ENCODE data around the gene MYD88.

MYD88 gene

DNA sequence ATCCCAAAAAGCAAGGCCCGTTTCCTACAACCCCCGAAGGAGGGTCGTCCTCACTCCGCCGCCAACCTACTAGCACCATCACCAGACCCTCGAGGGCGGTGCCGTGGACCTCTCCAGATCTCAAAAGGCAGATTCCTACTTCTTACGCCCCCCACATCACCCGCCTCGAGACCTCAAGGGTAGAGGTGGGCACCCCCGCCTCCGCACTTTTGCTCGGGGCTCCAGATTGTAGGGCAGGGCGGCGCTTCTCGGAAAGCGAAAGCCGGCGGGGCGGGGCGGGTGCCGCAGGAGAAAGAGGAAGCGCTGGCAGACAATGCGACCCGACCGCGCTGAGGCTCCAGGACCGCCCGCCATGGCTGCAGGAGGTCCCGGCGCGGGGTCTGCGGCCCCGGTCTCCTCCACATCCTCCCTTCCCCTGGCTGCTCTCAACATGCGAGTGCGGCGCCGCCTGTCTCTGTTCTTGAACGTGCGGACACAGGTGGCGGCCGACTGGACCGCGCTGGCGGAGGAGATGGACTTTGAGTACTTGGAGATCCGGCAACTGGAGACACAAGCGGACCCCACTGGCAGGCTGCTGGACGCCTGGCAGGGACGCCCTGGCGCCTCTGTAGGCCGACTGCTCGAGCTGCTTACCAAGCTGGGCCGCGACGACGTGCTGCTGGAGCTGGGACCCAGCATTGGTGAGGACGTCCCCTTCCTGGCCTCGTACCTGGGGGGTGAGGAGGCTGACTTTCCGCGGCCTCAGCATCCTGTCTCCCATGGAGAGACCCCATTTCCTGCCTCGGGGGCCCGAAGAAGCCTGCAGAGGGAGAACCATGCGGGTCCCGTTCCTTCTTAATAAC lies at the start of gene MYD88:
MYD88 (plus strand) TSS at position 313 of the 842 bp plus-strand sequence; CDS start at position 353, 40 bp downstream.
- Histone ChIP-seq H3K27me3 (ENCODE audit: low read length) (no peaks in the 10 kb centered on the region), H3K9me3 (ENCODE audit: insufficient read depth, low read length) (no peaks in the 10 kb centered on the region), H3K4me3 (ENCODE audit: insufficient read depth, low read length, poor library complexity, severe bottlenecking) (peak within 1 kb of the TSS; percentile 78), H2AFZ (ENCODE audit: low read depth, low read length, severe bottlenecking) (peak within 1 kb of the TSS; percentile 38), H3K4me2 (ENCODE audit: low read depth, low read length, poor library complexity, severe bottlenecking) (peak within 1 kb of the TSS; percentile 68), H3K9ac (ENCODE audit: low read length) (peak within 1 kb of the TSS; percentile 86), H3F3A (ENCODE audit: insufficient read depth) (no peaks in the 10 kb centered on the region), H3K36me3 (ENCODE audit: low read length) (no peaks in the 10 kb centered on the region), H3K27ac (ENCODE audit: low read depth, low read length) (peak within 1 kb of the TSS; percentile 46), H3K9me2 (replicated peaks; ENCODE audit: insufficient read depth, low read length) (no peaks in the 10 kb centered on the region), H4K20me1 (ENCODE audit: low read depth, low read length) (no peaks in the 10 kb centered on the region), H3K79me2 (ENCODE audit: insufficient read depth, low read length) (peaks cover 15% of the 10 kb centered on the region)
- TF ChIP-seq, protein P1, sequence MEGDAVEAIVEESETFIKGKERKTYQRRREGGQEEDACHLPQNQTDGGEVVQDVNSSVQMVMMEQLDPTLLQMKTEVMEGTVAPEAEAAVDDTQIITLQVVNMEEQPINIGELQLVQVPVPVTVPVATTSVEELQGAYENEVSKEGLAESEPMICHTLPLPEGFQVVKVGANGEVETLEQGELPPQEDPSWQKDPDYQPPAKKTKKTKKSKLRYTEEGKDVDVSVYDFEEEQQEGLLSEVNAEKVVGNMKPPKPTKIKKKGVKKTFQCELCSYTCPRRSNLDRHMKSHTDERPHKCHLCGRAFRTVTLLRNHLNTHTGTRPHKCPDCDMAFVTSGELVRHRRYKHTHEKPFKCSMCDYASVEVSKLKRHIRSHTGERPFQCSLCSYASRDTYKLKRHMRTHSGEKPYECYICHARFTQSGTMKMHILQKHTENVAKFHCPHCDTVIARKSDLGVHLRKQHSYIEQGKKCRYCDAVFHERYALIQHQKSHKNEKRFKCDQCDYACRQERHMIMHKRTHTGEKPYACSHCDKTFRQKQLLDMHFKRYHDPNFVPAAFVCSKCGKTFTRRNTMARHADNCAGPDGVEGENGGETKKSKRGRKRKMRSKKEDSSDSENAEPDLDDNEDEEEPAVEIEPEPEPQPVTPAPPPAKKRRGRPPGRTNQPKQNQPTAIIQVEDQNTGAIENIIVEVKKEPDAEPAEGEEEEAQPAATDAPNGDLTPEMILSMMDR (IDR thresholded peaks at IDR 0.05; ENCODE audit: insufficient read depth, low read length, poor library complexity, severe bottlenecking): no peak
- TF ChIP-seq EZH2phosphoT487 (conservative IDR thresholded peaks at IDR 0.05; ENCODE audit: low read length): no peak

DNA sequence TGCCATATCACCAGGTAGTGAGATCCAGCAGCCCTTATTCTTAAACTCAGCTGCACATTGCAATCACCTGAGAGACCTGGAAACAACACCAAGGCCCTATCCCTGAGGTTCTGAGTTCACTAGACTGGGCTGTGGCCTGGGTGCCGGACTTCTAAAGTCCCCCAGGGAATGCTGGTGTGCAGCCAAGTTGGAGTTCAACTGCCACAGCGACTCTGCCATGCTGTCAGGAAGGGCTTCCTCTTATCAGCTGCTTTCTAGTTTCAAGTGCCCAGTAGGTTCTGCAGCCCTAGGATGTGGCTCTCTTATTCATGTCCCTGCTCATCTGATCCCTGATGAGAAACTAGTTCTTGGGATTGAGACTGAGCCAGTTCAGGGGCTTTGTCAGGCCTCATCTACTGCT lies 49.3 kb upstream of the MYD88 start:
- Histone ChIP-seq H3K9me3 (ENCODE audit: insufficient read depth, low read length) (peaks cover 4% of the 10 kb centered on the region; the same call in 1 of the 2 replicates), H3K9ac (ENCODE audit: low read length) (no peak overlapping the region), H3K4me3 (ENCODE audit: insufficient read depth, low read length, poor library complexity, severe bottlenecking) (no peak overlapping the region), H4K20me1 (ENCODE audit: low read depth, low read length) (no peaks in the 10 kb centered on the region), H3K27ac (ENCODE audit: low read depth, low read length) (no peak overlapping the region), H2AFZ (ENCODE audit: low read depth, low read length, severe bottlenecking) (no peak overlapping the region), H3K4me2 (ENCODE audit: low read depth, low read length, poor library complexity, severe bottlenecking) (no peak overlapping the region), H3K27me3 (ENCODE audit: low read length) (no peaks in the 10 kb centered on the region), H3K79me2 (ENCODE audit: insufficient read depth, low read length) (no peaks in the 10 kb centered on the region), H3K9me2 (replicated peaks; ENCODE audit: insufficient read depth, low read length) (no peaks in the 10 kb centered on the region), H3F3A (ENCODE audit: insufficient read depth) (peaks cover 3% of the 10 kb centered on the region; the same call in 1 of the 2 replicates), H3K36me3 (ENCODE audit: low read length) (no peaks in the 10 kb centered on the region)
- no peak for TF ChIP-seq EZH2phosphoT487 (conservative IDR thresholded peaks at IDR 0.05; ENCODE audit: low read length)

DNA sequence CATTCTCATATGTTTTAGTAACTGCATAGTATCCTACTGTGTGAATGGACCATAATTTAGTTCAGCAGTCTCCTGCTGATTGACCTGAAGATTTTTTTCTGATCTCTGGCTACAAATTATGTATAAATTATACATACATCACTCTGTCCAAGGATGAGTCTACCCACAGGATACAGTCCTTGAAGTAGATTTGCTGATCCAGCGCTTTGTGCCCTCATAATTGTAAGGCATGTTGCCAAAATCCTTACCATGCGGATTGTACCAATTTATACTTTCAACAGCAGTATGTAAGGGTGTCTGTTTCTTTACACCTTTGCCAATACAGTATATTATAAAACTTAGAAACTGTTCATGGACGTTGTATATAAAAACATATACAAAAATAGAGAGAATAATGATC lies 48.0 kb upstream of the MYD88 start:
- Histone ChIP-seq H3F3A (ENCODE audit: insufficient read depth) (no peaks in the 10 kb centered on the region), H3K79me2 (ENCODE audit: insufficient read depth, low read length) (no peaks in the 10 kb centered on the region), H3K9me2 (replicated peaks; ENCODE audit: insufficient read depth, low read length) (no peaks in the 10 kb centered on the region), H3K4me2 (ENCODE audit: low read depth, low read length, poor library complexity, severe bottlenecking) (no peak overlapping the region), H3K4me3 (ENCODE audit: insufficient read depth, low read length, poor library complexity, severe bottlenecking) (no peak overlapping the region), H3K27me3 (ENCODE audit: low read length) (no peaks in the 10 kb centered on the region), H3K27ac (ENCODE audit: low read depth, low read length) (no peak overlapping the region), H3K9ac (ENCODE audit: low read length) (no peak overlapping the region), H4K20me1 (ENCODE audit: low read depth, low read length) (no peaks in the 10 kb centered on the region), H2AFZ (ENCODE audit: low read depth, low read length, severe bottlenecking) (no peak overlapping the region), H3K36me3 (ENCODE audit: low read length) (no peaks in the 10 kb centered on the region), H3K9me3 (ENCODE audit: insufficient read depth, low read length) (no peaks in the 10 kb centered on the region)
- TF ChIP-seq, protein P1 (IDR thresholded peaks at IDR 0.05; ENCODE audit: insufficient read depth, low read length, poor library complexity, severe bottlenecking): no peak
- TF ChIP-seq EZH2phosphoT487 (conservative IDR thresholded peaks at IDR 0.05; ENCODE audit: low read length): no peak

DNA sequence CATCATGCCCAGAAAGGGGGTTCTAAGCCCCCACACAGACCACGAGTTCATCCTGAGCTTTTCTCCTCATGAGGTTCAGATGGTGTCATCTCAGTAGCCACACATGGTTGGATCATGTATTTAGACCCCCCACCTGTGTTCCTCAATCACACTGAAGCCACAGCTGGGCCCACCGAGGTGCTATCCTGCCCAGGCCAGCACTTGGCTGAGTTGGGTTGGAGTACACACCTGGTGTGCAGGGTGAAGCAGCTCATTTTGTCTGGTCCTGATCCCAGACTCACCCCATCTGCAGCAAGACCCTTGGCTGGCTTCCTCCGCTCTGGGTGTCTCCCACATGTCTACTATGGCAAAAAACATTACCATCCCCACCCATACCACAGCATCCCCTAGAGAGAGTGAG lies 43.5 kb upstream of the MYD88 start:
- H4K20me1 ChIP-seq (ENCODE audit: low read depth, low read length): no peaks in the 10 kb centered on the region
- no peak overlapping the region for H3K4me3 ChIP-seq (ENCODE audit: insufficient read depth, low read length, poor library complexity, severe bottlenecking)
- TF ChIP-seq EZH2phosphoT487 (conservative IDR thresholded peaks at IDR 0.05; ENCODE audit: low read length): no peak
- TF ChIP-seq, protein P1 (IDR thresholded peaks at IDR 0.05; ENCODE audit: insufficient read depth, low read length, poor library complexity, severe bottlenecking): no peak
- H2AFZ ChIP-seq (ENCODE audit: low read depth, low read length, severe bottlenecking): no peak overlapping the region
- no peak overlapping the region for H3K9ac ChIP-seq (ENCODE audit: low read length)
- H3K27ac ChIP-seq (ENCODE audit: low read depth, low read length): no peak overlapping the region
- H3K9me2 ChIP-seq (replicated peaks; ENCODE audit: insufficient read depth, low read length): no peaks in the 10 kb centered on the region
- H3K79me2 ChIP-seq (ENCODE audit: insufficient read depth, low read length): no peaks in the 10 kb centered on the region
- H3K9me3 ChIP-seq (ENCODE audit: insufficient read depth, low read length): no peaks in the 10 kb centered on the region
- H3K4me2 ChIP-seq (ENCODE audit: low read depth, low read length, poor library complexity, severe bottlenecking): no peak overlapping the region
- H3F3A ChIP-seq (ENCODE audit: insufficient read depth): no peaks in the 10 kb centered on the region
- H3K36me3 ChIP-seq (ENCODE audit: low read length): no peaks in the 10 kb centered on the region
- H3K27me3 ChIP-seq (ENCODE audit: low read length): no peaks in the 10 kb centered on the region
